ENCODE results near the gene CCDC24.

CCDC24 gene

DNA sequence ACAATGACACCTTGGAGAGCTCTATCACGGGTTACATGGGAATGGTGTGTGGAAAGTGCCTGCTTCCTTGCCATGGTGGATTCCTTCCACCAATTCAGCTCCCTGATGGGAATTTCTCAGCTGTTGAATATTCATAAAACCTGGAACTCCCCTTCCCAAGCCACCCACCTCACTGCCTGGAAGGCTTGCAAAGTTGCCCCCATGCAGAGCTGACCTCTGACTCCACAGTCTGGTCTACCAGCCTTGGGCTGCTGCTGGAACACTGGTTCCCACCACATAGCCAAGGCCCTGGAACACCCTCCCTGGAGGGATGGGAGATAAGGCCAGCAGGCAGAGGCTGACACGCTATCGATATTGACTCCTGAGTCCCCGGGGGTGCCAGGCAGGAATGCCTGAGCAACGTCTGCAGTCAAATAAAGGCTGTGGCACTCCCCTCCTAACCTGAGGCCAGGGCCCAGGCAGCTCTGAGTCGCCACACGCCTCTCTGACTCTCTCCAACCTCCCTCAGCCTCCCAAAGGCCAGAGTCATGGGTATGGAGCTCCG is 8.8 kb downstream of the CCDC24 start:
- DNase-seq: no peak

DNA sequence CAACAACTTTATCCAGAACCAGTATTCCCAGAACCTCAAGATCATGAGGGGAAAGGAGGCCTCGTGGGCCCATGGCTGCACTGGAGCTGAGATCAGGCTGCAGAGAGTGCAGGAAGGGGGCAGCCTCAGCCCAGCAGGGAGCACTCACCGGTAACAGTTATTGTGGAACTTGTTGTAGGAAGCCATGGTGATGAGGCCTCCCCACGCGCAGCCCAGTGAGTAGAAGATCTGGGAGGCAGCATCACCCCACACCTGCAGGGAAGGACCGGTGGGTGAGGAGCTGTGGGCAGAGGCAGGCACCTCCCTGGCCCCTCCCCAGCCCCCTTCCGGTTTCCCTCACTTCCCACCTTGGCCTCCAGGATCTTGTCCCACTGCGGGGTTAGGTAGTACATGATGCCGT is 10.8 kb downstream of the CCDC24 start:
- DNase-seq: no peak

DNA sequence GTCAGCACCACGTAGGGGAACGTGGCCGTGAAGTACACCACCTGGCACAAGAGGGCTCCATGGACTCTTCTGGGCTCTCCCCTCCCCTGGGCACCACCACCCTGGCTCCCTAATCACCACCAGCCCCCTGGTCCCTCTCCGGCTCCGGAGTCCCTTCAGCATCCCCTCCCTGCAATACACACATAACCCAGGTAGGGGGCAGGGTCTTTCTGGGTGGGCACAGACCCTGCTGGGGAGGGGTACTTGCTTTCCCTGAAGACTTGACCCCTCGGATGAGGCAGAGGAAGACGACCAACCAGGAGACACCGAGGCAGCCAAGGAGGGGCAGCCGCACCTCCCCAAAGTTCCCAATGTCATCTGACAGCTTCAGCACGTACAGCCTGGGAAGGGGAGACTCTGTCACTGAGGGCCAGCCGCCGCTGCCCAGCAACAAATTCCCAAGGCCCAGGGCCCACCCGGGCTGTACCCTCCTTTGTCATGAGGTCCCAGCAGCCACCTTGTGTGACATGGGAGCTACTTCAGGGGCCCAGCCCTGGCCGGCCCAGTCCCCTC is 11.3 kb downstream of the CCDC24 start:
- DNase-seq: no peak

DNA sequence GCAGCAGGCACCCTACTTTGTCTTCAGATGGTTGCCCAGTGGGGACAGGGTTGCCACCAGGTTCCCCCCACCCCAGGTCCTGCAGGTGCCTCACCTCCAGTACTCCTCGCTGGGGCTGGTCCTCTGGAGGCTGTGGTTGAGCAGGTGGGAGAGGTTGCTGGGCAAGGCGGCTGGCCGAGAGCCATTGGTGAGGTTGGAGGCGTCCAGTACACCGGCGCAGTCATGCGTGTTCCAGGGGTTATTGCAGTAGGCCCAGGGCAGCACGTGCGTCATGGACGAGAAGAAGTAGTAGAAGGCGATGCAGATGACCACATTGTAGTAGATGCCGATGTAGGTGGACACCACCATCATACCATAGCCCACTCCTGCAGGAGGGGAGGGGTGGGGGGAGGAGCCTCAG is 16.9 kb downstream of the CCDC24 start:
- no peak for DNase-seq

DNA sequence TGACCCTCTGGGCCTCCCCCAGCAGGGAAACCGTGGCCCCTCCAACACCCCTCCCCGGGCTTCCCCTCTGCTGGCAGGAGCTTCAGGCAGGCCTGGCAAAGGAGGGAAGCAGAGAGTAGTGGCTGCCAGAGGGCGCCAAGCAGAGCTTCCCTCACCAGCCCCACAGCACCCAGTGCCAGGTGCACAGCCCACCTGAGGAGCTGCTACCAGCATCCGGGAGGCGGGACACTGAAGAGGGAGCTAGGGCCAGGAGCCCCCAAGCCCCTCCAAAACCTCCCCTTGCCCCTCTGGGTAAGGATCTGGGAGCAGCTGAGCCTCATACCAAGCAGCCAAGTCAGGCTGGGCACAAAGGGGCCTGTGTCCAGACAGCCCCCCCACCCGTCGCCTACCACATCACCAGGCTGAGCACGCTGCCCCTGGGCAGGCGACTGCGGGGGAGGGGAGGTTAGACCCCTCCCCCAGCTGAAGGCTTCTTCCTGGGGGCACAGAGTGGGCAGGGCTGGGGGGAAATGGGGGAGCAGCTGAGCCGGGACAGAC is 19.6 kb downstream of the CCDC24 start:
- DNase-seq: no peak

DNA sequence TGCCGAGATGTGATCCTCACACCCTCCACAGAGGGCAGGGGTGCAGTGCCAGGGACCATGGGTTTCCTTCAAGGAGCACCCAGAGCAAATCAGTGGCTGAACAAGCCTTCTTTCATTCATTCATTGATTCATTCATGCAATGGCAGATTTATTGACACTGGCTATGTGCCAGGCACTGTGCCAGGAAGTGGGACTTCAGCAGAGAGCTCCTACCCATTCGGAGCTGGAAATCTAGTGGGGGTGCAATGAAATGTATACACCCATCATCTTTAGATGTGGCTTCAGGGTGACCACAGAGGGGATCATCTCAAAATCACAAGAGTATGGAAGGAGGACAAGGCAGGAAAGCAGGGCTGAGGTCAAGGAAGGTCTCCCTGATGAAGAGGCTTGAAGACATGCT is 21.0 kb downstream of the CCDC24 start:
- DNase-seq: no peak

DNA sequence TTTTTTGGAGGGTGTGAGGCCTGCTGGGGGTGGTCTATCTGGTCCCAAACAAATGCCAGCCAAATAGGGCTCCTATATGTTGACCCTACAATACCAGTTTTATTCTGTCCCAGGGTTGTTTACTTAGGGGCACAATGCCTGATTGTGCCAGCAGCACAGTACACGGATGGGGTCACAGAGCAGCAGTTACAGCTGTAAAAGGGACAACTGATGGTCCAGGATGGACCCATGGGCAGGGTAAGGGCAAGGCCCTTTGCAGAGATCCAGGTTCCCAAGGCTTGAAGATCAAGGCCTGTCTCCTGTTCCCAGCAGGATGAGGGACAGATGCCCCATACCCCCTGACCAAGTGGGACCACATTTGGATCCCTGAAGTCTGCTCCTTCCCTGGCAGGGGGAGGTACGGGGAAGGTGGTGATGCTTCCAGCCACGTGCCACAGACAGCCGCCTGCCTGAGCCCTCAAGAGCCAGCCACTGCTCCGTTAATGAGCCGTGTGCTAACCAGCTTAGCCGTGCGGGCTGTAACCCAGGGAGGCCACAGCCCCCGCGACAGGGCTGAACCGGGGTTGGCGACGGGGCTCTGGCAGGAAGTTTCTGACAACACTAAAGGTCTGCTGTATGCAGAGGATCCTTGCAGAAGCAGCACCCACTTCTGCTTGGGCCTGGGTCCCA is 21.7 kb downstream of the CCDC24 start:
- DNase-seq: no peak

DNA sequence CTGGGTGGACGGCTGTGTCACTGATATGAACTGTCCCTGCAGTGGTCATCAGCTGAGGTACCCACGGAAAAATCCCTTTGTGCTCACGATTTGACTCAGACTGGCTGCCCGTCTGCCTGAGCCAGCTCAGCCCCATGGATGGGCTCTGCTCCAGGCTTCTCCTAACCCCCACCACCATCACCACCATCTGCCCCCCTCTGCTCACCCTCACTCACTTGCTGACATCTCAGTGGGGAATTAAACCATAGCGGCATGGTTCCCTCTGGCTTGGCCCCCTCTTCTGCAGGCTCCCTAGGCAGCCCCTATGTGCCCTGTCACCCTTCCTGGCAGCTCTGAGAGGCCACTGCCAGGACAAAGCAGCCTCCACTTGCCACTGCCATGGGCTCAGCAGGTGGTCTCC is 22.6 kb downstream of the CCDC24 start:
- no peak for DNase-seq

DNA sequence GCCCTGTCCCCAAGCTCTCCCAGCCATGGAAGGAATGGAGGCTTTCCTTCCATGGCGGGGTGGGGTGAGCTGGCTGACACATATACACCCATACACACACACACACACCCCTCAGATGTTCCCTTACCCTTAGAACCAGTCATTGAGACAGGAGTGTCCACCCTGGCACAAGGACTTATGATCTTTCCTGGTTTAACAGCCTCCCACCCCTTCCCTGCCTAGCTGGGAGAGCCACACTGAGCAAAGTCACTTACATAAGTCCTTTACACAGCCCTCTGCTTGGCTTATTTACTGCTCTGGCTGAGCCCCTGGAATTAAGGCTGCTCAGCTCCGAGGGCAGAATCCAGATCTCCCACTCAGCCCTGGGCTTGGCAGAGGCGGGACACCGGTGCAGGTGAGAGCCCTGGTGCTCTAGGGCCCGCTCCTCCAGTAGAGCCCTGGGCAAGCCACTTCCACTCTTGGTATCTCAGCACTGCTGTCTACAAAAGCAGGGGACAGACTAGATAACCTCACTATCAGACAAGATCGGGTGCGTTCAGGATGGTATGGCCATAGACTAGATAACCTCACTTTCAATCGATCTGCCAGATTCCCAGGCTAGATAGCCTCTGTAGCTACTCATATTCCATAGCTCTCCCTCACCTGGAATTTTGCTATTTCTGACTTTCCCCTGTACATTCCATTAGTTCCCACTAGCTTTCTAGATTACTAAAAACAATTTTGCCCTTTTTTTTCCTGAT is 23.1 kb downstream of the CCDC24 start:
- no peak for DNase-seq

DNA sequence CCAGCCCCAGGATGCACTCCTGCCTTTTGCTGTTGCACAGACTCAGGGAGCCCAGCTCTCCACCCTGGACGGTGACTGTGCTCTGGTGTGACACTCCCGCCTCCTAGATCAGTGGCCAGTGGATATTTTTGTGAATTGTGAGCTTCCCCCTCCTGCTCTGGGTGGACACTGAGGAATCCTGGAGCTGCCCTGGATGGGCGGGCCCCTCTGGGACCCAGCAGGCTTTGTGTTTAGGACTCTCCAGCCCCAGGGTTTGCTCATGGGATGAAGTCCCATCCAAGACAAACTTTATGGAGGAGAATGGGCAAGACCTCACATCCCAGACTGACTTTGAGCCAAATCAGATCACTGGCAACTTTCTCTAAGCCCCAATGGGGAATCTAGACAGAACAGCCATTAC is 23.8 kb downstream of the CCDC24 start:
- DNase-seq: no peak

DNA sequence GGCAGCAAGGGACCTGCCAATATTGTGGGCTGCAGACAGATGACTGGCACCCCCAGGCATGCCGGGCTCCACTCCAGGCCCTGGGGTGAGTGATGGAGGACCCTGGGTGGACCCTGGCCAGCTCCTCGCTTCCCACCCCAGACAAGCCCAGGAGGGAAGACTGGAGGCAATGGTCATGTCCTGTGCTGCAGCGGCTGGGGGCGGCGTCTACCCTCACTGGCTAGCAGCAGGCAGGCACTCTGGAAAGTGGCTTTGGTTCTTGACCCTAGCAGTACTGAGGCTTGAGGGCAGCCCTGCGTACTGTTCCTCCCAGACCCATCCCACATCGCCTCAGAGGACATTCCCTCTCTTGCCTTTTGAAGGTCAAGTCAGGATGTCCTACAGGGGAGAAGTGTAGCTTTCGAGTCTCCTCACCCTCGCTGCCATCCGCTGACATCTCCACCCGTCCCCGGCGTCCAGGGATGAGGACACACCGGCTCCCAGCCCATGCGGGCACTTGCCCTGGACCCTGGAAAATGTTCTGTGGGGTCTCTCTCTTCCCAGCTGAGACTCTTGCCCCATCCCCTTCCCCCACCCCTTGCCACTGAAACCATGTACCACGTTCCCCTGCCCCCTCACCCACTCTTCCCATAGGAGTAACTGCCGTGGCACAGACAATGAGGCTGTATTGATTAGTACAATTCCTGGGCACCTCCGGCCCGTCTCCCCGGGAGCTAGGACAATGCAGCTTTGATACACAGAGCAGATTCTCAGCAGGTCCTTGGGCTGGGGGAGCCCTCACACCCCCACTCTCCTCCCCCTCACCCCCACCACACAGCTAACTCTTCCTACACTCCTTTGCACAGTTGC is 24.9 kb downstream of the CCDC24 start:
- no peak for DNase-seq

DNA sequence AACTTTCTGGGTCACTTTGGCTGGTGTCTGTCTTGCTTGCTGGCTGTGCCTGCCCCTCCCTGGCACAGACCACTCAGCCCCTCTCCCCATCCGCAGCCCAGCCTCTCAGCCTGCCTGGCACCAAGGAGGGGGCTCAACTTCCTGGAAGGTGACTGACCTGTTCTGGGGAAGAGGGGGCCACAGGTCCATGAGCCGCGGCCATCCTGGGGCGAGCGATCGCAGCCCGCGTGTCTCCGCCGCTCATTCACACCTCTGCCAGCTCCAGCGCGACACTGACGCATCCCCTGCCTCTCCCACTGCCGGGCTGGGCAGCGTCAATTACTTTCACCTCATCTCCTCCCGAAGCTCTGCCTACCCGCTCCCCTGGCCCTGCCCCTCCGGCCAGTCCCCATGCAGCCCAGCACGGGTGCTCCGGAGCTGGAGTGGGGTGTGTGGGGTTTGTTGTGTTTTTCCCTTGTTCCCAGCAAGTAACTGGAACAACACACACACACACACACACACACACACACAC is 25.5 kb downstream of the CCDC24 start:
- DNase-seq: no peak

DNA sequence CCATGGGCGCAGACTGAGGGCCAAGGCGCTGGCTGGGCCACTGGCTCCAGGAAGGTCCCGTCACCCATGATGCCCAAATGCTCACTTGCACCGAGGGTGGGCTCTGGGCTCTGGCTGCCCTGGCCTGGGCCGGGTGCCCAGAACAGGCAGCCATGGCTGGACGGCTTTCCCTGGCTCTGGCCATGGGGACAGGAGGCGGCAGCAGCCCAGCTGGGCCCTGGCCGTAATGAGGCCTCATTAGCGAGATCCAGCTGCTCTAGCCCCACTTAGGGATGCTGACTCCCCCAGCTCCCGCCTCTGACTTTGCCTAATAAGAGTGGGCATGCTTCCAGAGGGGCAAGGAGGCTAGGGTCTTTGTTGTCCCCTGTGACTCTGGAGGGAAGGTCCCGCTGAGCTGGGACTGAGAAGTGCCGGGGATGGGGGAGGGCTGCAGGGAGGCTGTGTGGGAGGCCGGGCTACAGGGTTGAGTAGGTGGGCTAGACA is 28.1 kb downstream of the CCDC24 start:
- no peak for DNase-seq

DNA sequence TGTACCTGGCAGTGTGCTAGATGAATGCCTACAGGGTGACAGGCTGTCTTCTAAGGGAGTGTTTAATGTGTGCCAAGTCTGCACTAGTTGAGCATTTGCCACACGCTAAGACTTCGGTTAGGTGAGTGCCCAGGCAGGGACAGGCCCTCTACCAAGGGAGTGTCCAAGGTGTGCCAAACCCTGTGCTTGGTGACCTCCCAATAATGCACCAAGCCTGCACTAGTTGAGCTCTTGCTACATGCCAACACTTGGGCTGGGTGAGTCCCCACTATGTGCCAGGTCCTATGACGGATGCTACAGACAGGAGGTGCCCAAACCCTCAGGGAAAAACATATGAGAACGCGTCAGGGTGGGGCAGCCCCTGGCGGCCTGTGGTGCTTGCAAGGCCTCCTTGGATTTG is 29.1 kb downstream of the CCDC24 start:
- no peak for DNase-seq

DNA sequence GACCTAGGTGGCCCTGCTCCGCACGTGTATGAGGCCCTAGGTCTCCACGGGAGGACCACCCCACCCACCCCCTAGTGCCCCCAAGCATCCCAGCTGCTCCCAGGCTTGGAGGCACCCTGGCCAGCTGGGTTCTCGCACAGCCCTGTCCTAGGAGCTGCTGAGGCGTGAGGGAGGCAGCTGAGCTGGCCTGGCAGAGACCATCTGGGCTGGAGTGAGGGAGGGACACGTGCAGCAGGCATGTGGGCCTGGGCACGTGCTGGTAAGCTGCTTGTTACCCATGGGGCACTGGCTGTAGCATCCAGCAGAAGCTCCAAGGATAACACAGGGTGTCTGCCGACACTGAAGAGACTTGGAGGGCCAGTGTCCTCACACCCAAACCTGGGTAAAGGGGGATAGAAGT is 29.8 kb downstream of the CCDC24 start:
- DNase-seq: no peak

DNA sequence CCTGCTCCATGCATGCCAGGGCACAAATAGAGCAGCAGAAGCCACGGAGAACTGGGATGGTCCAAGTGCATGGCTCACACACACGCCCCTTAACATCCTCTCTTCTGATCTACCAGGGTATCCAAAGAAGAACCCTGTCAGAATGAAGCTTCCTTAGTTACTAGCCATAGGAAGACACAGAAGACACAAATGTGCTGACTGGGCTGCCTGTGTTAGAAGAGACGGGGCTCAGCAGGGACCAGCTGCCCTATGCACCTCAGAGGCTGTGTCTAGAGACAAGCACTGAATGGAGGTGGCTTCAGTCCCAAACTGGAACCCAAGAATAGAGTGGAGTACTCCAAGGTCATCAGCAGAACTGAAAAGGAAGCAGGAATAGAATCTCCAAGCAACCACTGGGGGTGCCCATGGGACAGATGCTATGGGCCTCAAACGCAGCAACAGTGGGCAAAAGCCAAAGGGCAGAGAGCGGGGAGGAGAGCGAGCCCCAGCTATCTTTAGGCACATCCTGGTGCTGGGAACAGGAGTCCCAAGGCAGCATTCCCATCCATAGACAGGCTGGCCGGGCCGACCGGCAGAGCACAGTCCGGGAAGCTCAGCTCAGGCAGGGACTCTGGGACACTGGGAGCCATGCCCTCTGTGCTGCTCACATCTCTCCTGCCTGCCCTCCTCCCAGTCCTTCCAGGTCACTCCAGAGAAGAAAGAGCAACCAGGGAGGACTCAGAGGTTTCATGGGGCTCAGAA is 30.4 kb downstream of the CCDC24 start:
- no peak for DNase-seq

DNA sequence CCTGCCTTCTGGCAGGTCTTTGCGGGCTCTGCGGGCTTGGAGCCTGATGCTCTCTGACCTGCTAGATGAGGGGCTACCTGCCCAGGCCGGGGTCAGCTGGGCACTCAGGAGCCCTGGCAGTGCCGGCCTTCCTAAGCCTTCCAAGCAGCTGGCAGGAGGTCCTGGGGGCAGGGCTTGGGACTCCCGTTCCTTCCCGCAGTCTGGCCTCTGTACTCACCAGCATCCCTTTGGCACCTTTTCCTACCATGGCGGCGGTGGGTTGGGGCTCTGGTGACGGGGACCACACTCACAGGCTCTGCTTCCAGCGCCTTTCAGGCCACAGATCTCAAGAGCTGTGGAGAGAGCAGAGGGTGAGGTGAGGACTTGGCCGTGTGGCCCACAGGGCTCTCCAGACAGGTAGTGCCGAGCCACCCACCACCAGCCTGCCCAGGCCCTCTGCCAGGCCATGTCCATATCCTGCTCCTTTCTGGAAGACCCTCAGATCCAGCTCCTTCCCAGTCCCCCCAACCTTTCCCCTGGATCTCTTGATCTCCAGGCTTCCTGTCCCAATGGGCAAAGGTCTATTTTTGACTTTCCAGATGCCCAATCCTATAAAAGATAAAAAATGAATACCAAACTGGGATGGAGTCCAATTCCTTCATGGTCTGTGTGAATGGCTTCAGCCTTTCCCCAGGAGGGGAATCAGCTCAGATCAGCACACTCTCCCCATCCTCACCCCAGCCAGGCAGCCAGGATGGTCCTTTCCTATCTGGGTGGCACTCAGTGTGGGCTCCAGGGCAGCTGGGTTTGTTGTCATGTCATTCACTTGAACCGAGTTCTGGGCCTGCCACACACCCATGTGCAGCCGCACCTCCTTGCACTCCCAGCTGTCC is 32.9 kb downstream of the CCDC24 start:
- no peak for DNase-seq

DNA sequence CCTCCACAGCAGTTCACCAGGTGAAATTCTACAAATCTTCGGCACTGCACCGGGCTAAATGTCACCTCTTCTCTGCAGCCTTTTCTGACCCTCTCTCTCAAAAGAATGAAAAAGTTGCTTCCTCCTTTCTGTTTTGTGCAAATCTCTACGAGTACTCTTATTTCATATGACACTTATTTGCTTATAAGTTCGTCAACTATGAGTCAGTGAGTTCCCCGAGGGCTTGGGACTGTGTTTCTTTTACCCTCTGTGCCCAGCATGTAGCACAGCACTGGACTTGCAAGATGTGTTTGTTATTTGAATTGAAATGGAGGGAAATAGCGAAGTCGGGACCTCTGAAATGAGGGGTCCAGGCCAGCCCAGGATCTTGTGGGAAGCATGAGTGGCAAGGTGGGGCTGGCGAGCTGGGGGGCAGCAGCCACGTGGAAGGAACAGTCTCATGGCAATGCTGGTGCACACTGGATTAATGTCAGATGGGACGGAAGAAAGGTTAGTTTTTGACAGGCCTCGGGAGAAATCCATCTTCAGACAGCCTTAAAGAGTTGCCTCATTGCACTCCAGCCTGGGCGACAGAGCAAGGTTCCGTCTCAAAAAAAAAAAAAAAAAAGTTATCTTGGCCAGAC is 33.6 kb downstream of the CCDC24 start:
- no peak for DNase-seq

DNA sequence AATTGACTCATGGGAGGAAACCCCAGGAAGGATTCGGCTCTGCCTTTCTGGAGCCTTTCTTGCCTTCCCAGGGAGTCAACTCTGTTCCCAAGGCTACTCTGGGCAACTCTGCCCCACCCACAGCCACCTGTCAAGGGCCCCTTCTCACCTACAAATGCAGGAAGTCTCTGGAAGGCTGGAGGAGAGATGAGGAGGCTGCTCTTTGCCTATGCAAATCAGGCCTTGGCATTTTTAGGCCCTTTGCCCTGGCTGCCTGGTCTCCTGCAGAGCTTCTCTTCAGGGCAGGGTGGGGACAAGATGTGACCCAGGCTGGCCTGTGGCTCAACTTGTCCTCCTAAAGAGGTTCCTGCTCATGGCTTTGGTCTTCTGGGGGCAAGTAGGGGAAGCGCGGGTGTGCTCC is 34.4 kb downstream of the CCDC24 start:
- no peak for DNase-seq

DNA sequence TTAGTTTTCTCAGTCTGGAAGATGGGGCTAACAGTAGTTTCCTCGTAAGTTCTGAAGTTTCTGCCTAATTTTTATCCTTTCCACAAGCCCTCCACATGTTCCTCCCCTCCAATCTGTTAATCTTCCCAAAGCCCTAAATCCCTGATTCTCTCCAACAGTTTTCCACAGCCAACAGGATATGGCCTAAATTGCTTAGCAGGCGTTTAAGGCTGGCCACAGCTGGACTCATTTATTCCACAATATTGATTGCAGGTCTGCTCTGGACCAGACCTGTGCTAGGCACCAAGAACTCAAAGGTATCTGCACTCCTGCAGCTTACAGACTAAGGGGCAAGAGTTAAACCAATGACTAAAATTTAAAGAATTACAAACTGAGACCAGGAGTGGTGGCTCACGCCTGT is 35.9 kb downstream of the CCDC24 start:
- DNase-seq: no peak

All from fibroblast of upper back skin (primary cell).